ENCODE measurements around the gene SLC12A1.

SLC12A1 gene

DNA sequence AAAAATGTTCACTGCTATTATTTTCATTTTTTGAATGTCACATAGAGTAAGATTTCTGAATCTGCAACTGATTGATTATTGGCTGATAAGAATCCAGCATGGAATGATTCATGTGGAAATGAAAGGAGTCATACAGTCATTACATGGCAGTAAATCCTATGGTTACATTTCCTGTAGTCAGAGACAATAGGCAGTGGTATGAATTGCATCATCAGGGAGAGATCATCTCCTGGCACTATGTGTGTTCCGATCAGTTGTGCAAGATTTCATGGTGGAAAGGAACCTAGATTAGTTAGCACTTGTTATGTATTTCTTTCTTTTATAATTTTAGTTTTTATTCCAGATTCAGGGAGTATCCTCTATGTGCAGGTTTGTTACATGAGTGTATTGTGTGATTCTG lies 38.8 kb downstream of the SLC12A1 start:
- FAIRE-seq: no peak

DNA sequence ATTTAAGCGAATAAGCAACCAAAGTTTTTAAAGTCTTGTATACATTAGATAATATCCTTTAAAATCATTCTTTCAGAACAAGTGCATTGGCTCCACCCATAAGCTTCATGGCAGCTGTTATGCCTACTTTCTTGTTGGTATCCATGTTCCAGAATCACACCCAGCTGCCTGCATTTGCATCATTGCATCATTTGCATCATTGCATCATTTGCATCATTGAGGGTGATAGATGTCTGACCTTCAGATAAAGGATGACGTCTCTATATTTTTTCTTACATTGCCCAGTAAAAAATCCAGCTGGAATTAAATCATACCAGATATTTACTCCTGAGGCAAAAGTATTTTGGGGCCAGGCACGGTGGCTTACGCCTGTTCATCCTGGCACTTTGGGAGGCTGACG lies 42.3 kb downstream of the SLC12A1 start:
- no peak for FAIRE-seq

DNA sequence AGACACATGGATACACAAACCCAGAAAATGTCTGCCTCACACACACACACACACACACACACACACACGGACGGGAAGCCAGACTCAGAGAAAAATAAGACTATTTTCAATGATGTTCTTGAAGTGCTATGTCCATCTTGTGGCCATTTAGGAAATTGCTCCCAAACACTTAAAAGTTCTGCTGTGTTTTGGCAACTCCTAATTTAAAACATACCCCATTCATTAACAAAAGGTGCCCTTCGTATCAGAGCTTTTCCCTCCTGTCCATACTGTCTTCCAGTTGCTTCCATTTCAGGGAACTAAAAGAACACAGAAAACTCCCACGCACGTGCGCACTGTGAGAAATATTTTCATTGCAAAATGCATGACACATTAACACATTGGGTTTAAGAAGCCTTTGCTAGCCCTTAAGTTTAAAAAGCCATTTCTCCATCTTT lies 44.6 kb downstream of the SLC12A1 start:
- no peak for FAIRE-seq

DNA sequence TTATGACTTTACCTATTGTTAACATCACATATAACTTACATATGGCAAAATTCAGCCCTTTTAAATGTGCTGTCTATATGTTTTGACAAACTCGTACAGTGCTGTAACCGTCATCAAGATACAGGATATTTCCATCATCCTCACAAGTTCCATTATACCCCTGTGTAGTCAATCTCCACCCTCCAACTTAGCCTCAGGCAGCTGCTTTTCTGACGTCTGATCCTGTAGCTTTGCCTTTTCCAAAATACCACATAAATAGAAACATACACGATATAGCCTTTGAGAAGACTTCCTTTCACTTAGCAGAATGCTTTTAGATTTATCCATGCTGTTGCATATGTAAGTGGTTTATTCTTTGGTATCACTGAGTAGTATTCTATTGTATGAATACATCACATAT lies 47.1 kb downstream of the SLC12A1 start:
- no peak for FAIRE-seq

DNA sequence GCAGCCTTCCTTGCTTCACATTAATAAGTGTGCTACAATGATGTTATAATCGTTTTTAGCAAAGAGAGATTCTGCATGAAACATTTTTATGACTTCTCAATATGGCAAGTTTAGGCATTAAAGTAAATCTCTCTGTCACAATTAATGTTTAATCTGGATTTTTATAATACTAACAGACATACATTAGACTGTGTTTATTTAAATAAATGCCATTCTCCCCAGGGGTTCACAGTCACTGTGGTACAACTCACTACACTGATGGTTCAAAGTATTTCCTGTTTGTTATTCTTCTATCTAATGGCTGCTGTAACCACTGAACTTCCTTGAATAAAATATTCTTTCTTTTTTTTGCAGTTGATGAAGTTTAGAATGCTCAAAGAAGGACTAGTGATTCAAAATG lies 59.0 kb downstream of the SLC12A1 start:
- no peak for FAIRE-seq

DNA sequence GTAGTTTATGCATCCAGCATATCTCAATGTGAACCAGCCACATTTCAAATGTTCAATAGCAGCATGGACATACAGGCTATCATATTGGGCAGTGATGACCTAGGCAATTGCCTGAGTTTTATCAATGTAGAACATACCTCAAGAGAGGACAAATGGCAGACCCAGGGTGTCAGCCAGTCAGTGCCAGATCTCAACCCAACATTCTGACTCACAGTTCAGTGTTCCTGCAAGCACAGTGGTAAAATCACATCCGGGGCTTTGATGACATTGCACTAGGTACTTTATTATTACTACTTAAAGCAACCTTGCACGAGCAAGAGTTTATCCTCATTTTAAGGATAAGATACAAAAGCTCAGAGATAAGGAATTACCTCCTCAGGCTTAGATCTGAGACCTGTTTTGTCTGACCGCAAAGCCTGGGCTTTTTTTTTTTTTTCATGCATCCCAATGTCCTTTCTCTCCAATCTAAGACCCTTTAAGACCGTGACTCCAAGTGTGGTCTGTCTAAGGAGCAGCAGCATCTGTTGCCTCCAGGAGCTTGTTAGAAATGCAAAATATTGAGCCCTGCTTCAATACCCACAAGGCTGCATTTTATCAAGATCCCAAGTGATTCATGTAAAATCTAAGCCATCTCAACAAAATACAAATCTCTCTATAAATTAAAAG lies 60.1 kb downstream of the SLC12A1 start:
- no peak for FAIRE-seq

DNA sequence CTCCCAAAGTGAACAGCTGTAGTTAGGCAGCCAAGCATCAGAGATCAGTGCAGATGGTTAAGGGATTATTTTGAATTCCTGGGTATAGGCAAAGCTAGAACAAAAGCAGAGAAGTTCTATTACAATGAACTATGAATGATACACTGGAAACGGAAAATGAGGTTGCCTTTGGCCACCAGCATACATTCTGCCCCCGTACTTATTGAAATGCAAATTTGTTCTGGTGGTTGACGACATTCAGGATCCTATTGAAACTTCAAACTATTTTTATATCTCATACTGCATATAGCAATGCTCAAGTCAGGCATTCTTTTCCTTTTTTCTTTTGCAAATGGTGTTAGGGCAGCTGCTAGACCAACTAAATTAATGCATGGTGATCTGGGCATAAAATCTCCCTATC lies 61.7 kb downstream of the SLC12A1 start:
- no peak for FAIRE-seq

DNA sequence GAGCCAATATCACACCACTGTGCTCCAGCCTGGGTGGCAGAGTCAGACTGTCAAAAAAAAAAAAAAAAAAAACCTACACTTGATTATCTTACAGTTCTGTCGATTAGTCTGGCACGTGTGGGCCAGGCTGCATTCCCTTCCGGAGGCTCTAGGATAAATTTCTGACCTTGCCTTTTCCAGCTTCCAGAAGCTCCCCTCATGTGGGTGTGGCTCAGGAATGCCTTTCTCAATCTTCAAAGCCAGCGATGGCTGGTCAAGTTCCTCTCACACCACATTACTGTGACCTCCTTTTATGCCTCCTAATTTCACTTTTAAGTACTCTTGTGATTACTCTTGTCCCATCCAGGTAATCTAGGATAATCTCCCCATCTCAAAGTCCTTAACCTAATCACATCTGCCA lies 66.9 kb downstream of the SLC12A1 start:
- no peak for FAIRE-seq

DNA sequence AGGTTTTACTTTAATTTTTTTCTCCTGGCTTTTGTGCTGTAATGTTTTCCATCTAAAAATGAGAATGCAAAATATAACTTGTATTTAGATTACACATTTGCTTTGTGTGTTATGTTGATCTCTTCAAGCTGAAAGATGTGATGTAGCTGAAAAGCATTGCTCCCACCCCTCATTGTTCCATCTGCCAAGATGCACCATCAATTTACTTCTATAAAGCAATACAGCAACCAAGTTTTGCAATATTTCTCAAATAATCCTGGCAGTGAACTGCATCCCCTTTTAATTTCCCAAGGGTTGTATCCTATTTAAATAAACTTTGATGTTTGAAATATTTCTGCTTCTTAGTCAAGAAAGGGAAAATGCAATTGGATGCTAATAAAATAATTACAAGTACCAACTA lies 72.6 kb downstream of the SLC12A1 start:
- FAIRE-seq: no peak

DNA sequence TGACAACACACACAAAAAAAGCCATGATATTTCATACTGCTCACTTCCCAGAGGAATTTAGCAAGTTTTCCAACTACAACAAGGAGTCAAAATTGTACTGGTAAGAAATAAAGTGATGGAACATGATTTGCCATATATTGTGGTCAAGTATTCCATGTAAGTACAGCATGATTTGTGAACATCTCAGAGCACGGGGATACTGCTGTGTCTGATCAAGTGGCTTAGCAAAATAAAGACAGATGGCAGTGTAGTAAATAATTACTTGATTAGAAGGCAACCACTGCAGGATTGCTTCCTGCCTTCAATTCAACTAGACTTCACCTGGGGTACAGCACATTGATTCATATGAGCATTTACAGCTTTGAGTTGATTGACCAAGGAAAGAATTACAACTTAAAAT lies 73.5 kb downstream of the SLC12A1 start:
- FAIRE-seq: no peak

DNA sequence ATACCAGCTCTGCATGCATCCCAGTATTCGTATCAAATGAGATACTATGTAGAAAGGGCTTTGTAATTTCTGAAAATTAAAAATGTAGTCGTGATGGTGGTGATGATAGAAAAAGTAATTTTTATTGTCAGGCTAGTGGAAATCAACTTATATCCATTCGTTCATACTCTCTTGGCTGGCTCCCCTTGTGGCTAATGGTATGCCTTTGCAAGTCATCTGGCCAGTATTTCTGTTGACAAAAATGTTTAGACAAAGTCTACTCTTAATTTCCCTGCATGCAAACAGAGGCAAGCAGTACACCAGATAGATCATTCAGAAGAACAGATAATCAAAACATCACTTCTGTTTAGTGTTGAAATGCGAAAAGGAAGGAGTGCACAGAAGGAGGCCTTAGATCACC lies 75.6 kb downstream of the SLC12A1 start:
- no peak for FAIRE-seq

DNA sequence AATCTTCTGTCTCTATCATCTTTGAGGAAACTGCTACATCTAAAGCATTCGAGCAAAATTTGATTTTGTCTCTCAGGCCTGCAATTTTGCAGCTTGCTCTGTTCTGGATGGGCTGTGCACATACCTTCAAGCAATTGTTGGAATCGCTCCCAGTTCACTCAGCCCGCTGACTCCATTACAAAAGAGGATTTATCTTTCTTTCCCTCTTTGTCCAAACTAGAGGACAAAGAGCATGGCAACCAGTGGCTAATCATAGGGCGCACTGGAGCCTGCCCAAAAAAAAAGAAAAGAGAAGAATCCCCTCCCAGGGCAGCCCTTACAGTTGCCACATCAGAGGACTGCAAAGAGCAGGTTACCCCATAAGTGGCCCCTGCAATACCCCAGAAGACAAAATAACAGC lies 76.1 kb downstream of the SLC12A1 start:
- no peak for FAIRE-seq

DNA sequence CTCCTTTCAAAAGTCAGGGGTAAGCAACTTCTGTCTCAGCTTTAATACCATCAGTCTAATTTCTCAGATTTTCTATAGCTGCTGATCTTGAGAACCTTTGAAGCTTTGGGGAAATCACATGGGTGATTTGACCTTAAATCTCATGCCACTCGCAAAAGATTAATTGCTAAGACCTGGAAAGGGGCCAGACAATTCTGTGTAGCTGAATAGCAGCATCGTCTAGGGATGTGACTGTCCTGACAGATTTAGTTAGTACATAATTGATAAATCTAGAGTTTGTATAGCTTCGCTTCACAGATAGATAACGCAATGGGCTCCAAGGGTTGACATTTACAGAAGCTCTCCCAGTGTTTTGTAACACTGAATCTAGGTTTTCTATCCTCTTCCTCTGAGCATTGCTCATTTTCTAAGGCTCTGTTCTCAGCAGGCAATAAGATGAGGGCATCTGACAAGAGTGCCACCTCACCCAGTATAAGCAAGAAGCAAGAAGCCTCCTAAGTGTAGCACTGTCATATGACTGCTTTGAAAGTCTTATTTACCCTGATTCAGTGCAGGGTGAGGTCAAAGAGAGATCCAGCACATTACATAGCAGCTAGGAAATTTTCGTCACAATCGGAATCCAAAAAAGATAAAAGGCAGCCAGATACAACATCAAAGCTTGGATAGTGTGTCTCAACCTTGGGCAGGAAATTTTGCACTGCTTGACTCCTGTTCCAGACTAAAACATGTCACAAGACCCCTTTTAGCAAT lies 77.5 kb downstream of the SLC12A1 start:
- no peak for FAIRE-seq

DNA sequence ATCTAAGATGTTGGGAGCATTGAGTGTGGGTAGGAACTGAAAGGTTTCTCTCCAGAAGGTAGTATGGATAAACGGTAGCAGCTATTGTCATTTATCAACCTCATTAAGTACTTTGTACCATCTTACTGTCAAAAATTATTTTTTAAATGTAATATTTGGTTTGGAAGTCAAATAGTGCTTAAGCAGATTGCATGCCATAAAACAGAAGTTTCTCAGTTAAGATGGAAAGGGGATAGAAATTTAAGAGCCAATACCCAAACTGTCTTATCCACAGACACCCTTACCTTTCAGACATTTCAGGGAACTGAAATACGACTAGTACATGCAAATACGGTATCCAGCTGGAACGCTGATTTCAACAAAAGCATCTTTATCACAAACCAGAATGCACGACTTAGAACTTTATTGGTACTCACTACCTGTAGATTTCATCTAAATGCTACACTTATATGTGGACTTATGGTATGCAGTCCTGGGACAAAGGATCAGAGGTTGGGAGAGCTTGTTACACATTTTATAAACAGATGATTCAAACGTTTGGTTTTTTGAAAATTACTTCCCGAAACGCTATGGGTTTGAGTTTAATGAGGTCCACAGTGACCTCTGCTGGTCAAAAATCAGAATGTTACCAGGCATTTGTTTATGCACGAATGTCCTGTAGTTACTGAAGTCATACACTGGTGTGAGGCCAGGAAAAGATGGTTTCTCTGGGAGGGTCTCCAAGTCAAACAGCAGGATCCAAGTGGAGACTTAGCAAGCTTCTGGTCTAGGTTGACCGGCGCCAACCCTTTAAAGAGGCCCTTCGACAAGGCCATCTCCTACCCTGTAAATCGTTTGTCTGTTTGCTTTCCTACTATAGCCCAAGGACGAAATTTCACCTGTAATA lies 79.5 kb downstream of the SLC12A1 start:
- no peak for FAIRE-seq

DNA sequence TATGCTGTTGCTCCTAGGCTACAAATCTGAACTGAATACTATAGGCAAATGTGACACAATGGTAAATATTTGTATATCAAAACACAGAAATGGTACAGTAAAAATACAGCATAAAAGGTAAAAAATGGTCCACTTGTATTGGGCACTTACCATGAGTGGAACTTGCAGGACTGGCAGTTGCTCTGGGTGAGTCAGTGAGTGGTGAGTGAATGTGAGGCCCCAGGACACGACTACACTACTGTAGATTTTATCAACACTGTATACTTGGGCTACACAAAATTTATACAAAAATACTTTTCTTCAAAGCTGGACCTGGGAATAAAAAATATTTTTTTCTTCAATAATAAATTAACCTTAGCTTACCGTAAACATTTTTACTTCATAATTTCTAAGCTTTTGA lies 83.5 kb downstream of the SLC12A1 start:
- peak; percentile 14 for FAIRE-seq

DNA sequence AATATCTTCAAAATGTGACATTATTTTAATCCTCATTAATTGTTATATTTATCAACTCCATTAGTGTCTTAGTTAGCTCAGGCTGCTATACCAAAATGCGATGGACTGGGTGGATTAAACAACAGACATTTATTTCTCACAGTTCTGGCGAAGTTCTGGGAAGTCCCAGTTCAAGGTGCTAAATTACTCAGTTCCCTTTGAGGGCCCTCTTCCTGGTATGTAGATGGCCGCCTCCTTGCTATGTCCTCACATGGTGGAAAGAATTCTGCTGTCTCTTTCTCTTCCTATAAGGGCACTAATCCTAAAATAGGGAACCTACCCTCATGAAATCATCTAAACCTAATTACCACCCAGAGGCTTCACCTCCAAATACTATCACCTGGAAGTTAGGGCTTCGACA lies 86.4 kb downstream of the SLC12A1 start:
- FAIRE-seq: no peak

DNA sequence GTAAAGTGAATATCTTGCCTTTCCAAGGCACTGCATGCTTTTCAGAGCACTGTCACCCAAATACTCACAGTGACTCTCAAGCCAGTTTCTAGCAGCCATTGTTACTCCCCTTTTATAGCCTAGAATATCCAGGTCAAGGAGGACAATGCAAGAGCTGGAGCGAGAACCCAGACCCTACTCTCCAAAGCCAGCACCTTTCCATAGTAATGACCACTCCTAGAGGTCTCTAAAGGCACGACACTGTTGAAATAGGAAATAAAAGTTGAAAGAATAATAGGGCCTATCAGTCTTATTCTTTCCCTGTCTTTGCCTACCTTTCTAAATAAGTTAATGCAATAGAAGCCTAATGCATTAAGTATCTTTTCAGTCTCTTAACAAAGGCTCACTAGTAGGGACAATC lies 91.6 kb downstream of the SLC12A1 start:
- no peak for FAIRE-seq

DNA sequence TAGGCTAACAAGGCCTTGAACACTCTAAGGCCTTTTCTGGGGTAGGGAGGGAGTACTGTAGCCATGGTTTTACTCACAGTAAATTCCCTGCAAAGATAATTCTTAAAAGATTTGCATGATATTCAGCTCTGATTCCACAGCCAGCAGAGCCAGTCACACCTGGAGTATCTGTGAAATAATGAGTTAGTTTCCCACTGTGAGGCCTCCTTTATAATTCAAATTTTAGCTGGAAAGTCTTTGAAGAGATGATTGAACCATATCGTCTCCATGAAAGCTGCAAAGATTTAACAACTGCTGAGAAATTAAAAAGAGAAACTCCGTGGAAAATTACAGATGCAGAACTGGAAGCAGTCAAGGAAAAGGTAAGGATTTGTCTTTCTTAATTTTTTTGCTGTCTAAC lies 92.8 kb downstream of the SLC12A1 start:
- no peak for FAIRE-seq

DNA sequence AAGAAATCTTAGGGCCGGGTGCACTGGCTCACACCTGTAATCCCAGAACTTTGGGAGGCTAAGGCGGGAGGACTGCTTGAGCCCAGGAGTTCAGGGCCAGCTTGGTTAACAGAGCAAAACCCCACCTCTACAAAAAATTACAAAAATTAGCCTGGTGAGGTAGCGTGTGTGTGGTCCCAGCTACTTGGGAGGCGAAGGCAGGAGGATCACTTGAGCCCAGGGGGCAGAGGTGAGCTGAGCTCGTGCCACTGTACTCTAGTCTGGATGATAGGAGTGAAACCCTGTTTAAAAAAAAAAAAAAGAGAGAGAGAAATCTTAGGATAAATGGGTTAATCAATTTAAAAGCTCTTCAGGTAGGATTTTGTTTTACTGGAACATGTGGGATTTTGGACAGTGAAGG lies 93.9 kb downstream of the SLC12A1 start:
- no peak for FAIRE-seq

DNA sequence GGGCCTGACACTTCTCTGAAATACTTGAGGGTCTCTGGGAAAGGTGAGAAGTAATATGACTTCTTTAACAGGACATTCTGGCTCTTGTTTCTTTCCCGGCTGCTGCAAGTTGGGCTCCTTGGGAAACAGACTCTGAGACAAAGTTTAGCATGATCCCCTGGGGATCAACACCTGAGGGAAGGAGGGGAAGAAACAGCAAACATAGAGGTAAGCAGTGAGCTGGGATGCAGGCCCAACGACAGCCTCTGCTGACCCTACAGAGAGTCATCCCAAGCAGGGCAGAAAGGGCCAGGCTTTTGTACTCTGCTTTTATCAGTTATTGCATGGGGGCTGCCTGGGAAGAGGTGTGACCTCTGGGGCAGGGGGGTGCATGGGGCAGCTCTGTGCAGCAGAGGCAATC lies 98.3 kb downstream of the SLC12A1 start:
- FAIRE-seq: no peak

DNA sequence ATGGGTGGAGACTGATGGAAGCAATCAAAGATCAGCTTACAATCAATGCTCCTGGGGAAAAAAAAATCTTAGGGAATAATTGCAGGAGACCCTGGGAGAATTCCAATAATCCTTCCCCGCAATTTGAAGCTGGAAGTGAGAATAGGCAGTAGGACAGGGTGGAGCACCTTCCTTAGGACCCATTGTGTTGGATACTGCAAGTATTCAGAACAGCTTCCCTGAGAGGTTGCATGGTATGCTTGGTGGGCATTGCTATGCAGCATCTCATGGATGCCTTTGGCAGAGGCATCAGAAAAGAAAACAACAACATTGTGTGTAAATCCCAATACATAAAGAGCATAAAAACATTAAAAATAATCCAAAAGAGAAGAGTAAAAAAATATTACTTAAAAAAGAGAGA lies 100.5 kb downstream of the SLC12A1 start:
- FAIRE-seq: no peak

DNA sequence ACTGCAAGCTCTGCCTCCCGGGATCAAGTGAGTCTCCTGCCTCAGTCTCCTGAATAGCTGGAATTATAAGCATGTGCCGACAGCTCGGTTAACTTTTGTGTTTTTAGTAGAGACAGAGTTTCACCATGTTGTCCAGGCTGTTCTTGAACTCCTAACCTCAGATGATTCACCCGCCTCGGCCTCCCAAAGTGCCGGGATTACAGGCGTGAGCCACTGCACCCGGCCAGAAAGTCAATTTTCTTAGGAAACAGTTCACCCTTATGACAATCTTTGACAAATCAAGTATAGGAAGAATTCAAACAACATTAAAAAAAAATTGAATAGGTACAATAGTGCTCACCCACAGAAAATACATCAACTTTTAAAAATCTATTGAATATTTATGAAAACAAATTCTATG lies 101.5 kb downstream of the SLC12A1 start:
- FAIRE-seq: no peak

DNA sequence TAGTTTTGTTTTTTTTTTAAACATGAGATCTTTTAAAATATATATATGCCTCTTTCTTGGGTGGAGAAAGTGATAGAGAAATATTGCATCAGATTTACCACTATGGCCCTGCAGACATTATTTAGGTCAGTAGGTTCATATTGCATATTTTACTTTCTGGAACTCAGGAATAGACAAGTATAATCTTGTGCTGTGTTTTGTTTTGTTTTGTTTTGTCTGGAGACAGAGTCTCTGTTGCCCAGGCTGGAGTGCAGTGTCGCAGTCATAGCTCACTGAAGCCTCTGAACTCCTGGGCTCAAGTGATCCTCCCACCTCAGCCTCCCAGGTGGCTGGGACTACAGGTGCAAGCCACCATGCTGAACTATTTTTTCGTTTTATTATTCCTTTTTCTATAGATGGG lies 103.6 kb downstream of the SLC12A1 start:
- no peak for FAIRE-seq

DNA sequence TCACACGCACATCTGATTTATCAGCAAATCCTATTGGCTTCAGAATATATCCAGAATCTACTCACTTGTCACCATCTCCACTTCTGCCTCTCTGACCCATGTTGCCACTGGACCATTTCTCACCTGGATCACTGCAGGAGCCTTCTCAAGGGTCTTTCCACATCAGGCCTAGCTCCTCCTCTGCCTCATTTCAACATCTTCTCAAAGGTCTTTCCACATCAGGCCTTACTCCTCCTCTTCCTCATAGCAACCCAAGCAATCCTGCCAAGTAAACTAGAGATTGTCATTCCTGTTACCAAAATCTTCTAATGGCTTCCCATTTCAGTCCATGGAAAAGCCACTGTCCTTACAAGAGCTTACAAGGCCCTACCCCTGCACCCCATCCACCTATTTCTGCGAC lies 107.1 kb downstream of the SLC12A1 start:
- FAIRE-seq: no peak
